SK-N-MC (cell line): ENCODE measurements around the gene RAD23B.
A peak's percentile ranks its signal among the peaks of the same experiment; 100 is the strongest.

Experiments used
- DNase-seq: peaks from one replicate; pipeline ENCODE4 v3.0.0-alpha.2; 2011; ENCODE audit warnings: low read depth, low spot score
- H3K27ac ChIP-seq: fragments of 200-600 bp; sonication (generic); 2 replicates; pipeline ENCODE4 v1.5.1; 2016; ENCODE audit warnings: mixed run types
- H3K36me3 ChIP-seq: fragments of 200-600 bp; sonication (generic); 2 replicates; pipeline ENCODE4 v1.6.1; 2017; ENCODE audit warnings: antibody characterized with exemption, low read length, mixed read lengths; ENCODE audit not compliant: insufficient read depth
- H3K4me3 ChIP-seq: fragments of 200-600 bp; sonication (generic); 2 replicates; pipeline ENCODE4 v1.5.1; 2016
- H3K9ac ChIP-seq: fragments of 200-600 bp; sonication (generic); 2 replicates; pipeline ENCODE4 v1.8.0; 2017; ENCODE audit warnings: mixed run types, mixed read lengths; ENCODE audit not compliant: insufficient read length
- H3K9me3 ChIP-seq: fragments of 200-600 bp; sonication (generic); 2 replicates; pipeline ENCODE4 v1.6.1; 2017; ENCODE audit warnings: low read depth, mild to moderate bottlenecking, antibody characterized with exemption, low read length, moderate library complexity, mixed read lengths
- EZH2 ChIP-seq: fragments of 200-600 bp; sonication (generic); IDR thresholded peaks from one replicate; pipeline ENCODE4 v1.6.1; 2017; ENCODE audit warnings: antibody characterized with exemption
- FOXP2 ChIP-seq: optimal IDR thresholded peaks from 2 replicates; pipeline ENCODE3; 2011; ENCODE audit warnings: mild to moderate bottlenecking, moderate library complexity; ENCODE audit not compliant: insufficient read depth; ENCODE audit errors: extremely low read length, control extremely low read depth
- POLR2AphosphoS5 ChIP-seq: IDR thresholded peaks from 2 replicates; pipeline ENCODE4 v1.6.1; 2012; ENCODE audit warnings: mild to moderate bottlenecking, low read depth, low read length, borderline replicate concordance

Gene RAD23B

DNA sequence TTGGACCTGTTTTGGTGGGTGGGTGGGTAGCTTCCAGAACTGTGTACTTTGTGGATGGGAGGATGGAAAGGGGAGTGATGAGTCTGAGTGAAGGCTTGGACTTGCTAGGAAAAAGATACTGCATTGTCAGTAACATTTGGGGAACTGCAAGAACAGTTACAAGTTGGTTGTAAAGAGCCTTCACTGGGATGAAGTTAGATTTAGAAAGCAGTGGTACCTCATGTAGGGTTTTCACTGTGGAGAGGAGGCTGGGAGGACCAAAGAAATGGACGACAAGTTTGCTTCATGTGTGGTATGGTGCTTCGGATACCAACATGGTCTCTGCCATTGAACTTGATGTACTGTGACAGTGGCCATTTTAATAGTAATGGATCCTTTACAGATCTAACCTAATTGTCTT lies 50.3 kb downstream of the RAD23B start:
- H3K27ac ChIP-seq: no peak overlapping the region
- no peak for DNase-seq
- H3K9ac ChIP-seq: no peak overlapping the region
- TF ChIP-seq POLR2AphosphoS5 (no peak), EZH2 (no peak), FOXP2 (no peak)
- H3K9me3 ChIP-seq: no peaks in the 10 kb centered on the region
- H3K4me3 ChIP-seq: no peak overlapping the region
- H3K36me3 ChIP-seq: peaks cover 74% of the 10 kb centered on the region

DNA sequence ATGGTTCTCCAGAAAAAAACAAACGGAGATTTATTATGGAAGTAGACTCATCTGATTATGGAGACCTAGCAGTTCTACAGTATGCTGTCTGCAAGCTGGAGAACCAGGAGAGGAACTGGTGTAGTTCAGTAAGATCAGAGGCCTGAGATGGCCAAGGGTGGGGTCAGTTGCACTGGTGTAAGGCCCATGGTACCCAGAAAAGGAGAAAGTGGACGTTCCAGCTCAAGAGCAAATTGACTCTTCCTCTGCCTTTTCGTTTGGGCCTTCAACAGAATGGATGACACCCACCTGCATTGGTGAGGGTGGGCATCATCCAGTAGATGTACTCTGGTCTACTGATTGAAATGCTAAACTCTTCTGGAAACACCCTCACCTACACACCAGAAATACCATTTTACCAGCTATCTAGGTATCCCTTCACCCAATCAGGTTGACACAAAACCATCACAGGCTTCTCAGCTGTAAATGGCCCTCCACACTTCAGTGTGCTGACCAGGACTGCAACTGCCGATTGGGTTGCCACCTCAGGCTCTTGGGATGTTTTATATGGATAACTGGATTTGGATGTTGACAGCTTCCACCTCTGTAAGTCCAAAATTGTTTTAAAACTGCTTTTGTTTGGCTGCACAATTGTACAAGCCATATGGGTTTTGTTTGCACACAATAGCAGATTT lies 51.2 kb downstream of the RAD23B start:
- no peak for TF ChIP-seq POLR2AphosphoS5
- TF ChIP-seq EZH2: no peak
- TF ChIP-seq FOXP2: no peak
- Histone ChIP-seq H3K36me3 (peaks cover 72% of the 10 kb centered on the region), H3K9ac (no peak overlapping the region), H3K4me3 (no peak overlapping the region), H3K9me3 (no peaks in the 10 kb centered on the region), H3K27ac (0 out of 2 replicates have a peak overlapping the region, but pooled peaks have one; percentile 7)
- no peak for DNase-seq

DNA sequence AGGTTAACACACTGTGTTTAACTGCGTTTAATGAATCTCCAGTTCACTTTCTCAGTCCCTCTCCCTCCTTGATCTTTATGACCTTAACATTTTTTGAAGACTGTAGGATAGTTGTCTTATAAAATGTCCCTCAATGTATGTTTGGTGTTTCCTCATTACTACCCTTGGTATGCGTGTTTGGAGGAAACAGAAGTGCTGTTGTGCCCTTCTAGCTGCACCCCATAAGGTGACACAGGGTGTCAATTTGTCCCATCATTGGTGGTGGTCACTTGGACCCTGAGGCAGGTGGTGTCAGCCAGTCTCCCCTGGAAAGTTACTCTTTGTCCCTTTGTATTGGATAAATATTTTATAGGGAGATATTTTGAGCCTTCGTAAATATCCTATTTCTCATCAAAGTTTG lies 52.3 kb downstream of the RAD23B start:
- no peaks in the 10 kb centered on the region for H3K9me3 ChIP-seq
- TF ChIP-seq FOXP2: no peak
- no peak for TF ChIP-seq EZH2
- TF ChIP-seq POLR2AphosphoS5: no peak
- H3K4me3 ChIP-seq: no peak overlapping the region
- peaks cover 61% of the 10 kb centered on the region for H3K36me3 ChIP-seq
- no peak overlapping the region for H3K9ac ChIP-seq
- DNase-seq: no peak
- H3K27ac ChIP-seq: no peak overlapping the region

DNA sequence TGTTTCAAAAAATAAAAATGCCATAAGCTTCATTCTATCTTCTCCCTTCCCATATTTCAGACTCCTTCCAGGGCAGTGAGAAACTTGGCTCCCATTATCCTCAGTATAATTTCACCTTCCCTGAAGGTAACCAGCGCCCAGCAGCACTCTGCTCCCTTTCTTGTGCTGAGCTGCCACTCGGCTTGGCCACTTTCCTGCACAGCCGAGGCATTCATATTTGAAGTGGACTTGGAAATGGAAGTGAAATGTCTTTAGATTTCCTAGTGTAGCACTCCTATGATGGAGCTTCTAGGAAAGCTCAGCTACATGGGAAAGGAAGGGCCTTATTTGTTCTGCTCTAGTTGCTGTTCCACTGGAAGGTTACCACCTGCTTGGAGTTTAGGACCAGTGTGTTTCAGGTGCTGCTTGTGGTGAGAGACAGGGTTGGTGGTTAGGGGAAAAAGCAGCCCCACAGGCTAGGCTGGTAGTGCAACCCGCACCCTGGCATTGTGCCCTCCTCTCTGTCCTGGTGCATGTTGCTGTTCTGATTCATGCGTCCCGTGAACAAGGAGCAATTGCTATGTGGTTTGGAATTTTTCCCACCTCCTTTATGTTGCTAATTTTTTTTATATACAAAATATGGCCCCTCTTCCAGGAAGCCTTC lies 53.8 kb downstream of the RAD23B start:
- H3K27ac ChIP-seq: no peak overlapping the region
- peaks cover 46% of the 10 kb centered on the region for H3K36me3 ChIP-seq
- no peak overlapping the region for H3K9ac ChIP-seq
- H3K4me3 ChIP-seq: no peak overlapping the region
- H3K9me3 ChIP-seq: no peaks in the 10 kb centered on the region
- TF ChIP-seq FOXP2 (no peak), POLR2AphosphoS5 (no peak), EZH2 (no peak)
- no peak for DNase-seq

DNA sequence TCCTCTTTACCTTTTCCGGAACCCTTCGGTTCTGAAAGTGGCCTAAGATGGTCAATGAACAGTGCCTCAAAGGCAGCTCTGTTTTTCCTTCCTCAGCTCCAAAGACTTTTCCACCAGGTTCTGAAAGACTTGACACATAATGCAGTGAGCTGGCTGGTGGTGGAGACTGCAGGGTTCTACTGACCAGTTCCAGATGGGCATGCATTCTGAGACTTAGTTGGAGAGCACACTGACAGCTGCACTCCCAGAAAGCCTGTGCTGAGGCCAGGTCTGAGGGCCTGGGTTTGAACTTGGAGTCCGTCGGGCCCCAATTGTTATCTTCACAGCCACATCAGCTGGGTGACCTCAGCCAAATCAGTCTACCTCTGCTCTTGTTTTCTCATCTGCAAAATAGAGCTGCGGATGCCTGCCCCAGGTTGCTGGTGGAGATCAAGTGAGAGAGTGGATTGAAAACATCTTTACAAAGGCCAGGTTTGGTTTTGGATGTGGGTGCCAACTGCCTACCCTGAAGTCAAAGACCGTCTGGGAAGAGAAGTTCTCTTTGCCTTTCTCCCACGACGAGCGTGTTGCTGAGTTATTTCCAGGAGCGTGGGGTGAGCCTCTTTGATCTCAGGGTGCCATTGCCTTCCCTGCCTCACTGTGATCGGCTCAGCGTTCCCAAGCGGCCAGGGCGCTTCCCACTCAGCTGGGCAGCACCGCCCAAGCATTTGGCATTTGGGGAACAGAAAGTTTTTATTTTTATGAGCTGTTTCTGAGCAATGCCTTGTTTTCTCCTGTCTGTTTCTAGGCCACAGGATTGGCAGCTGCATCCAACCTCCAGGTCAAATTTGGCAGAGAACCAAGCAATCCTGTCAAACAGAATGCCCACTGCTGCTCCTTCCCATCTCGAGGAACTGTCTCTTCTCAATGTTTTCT lies 54.9 kb downstream of the RAD23B start:
- no peaks in the 10 kb centered on the region for H3K9me3 ChIP-seq
- no peak overlapping the region for H3K4me3 ChIP-seq
- peaks cover 35% of the 10 kb centered on the region for H3K36me3 ChIP-seq
- no peak overlapping the region for H3K9ac ChIP-seq
- no peak overlapping the region for H3K27ac ChIP-seq
- TF ChIP-seq POLR2AphosphoS5 (no peak; the same call in 1 of the 2 replicates), EZH2 (no peak)
- DNase-seq: no peak

DNA sequence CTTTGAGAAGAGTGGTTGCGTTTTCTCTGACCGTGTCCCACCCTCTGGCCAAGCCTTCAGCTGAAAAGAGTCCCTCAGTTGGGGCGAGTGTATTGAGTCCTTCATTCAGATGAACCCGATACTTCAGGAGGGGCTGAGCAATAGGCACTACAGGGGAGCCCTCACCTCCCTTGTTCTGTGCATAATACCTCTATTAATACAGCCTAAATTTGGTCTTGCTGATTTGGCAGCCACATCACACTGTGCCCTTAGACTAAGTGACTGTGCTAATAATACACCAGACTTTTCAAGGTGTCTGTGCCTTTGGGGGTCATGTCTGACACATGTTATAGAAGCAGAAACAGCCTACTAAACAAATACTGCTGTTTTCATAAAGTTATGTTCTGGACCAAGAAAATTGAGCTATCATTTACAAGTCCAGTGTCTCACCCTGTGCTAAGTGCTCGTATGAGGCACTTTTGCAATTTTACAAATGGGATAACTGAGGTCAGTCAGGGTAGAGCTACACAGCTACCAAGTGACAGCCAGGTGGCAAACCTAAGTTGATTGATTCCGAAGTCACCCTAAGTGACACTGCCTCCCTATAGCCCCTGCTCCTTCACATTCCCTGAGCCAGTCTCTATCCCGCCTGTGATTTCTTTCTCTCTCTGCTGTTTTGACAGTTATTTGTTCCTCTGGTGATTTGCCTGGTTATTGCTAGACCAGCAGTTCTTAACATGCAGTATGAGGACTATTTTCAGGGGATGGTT lies 56.0 kb downstream of the RAD23B start:
- no peak for DNase-seq
- peak; percentile 10; the same call in 1 of the 2 replicates for TF ChIP-seq POLR2AphosphoS5
- no peak for TF ChIP-seq EZH2
- H3K4me3 ChIP-seq: no peak overlapping the region
- no peaks in the 10 kb centered on the region for H3K9me3 ChIP-seq
- H3K9ac ChIP-seq: no peak overlapping the region
- peaks cover 23% of the 10 kb centered on the region for H3K36me3 ChIP-seq
- no peak overlapping the region for H3K27ac ChIP-seq

DNA sequence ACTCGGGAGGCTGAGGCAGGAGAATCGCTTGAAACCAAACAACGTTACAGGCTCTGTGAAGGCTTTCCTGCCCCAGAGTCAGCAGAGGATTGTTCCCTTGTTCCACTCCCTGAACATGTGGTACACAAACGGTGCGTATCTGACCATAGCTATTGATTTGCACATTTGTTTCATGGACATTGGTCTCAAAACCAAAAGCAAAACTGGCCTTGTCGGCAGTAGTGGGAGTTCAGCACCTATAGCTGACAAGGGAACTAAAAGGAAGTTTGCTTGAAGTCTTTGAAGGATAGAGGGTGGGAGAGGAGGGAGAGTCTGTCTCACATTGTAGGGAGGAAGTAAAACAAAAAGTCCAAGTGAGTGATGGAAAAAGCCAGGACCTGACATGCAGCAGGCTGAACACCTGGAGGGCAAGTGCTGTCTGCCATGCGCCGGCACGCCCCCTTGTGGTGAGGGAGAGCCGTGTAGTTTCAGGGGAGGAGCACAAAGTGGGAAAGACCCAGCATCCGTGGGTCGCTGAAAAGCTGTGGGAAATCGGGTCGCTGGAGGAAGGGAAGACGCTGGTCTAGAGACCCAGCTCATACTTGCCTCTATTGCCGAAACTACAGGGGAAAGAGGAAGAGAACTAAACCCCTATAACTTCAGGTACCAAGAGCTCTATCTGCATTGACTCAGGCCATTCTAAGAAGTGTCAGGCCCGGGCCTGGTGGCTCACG lies 58.0 kb downstream of the RAD23B start:
- H3K9ac ChIP-seq: no peak overlapping the region
- no peaks in the 10 kb centered on the region for H3K9me3 ChIP-seq
- H3K27ac ChIP-seq: no peak overlapping the region
- peak; percentile 10 for DNase-seq
- peaks cover 13% of the 10 kb centered on the region; the same call in 1 of the 2 replicates for H3K36me3 ChIP-seq
- no peak overlapping the region for H3K4me3 ChIP-seq
- TF ChIP-seq FOXP2 (no peak), POLR2AphosphoS5 (peak; percentile 14)

DNA sequence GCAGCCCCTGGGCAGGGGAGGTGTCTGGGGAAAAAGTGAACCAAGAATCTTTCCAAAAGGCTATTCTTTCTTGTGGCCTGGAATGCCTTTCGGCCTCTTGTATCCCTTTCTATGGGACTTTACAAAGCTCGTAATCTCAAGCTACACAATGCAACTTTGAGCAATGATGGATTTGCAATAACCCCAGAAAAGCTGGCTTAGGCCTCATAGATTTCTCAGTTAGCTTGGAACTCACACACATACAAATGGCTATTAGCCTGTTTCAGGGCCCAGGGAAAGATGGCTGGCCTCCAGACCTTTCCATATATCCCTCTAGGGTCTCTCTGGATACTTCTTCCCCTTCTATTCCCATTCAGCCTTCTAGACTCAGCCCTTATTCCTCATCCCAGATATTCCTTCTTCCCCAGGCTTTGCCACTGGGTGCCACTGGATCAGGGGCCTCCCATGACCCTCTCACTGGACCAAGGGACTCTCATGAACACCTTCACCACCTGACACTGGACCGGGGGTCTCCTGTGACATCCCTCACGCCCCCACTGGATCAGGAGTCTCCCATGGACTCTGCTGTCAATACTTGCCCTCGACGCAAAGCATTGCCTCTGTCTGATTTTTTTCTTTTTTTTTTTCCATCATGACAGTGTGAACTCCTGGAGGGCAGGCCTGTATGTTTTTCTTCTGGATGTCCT lies 59.5 kb downstream of the RAD23B start:
- H3K9me3 ChIP-seq: no peaks in the 10 kb centered on the region
- no peak overlapping the region for H3K27ac ChIP-seq
- no peak overlapping the region for H3K9ac ChIP-seq
- TF ChIP-seq POLR2AphosphoS5: no peak
- no peak for TF ChIP-seq FOXP2
- TF ChIP-seq EZH2: no peak
- no peak overlapping the region for H3K4me3 ChIP-seq
- peaks cover 11% of the 10 kb centered on the region; the same call in 1 of the 2 replicates for H3K36me3 ChIP-seq
- DNase-seq: no peak
